Measurements from ENCODE around the gene SPTBN4. TPM values are rescaled to one million over a fixed set of nuclear protein-coding genes. Genes with fewer than 3 reads are reported as not detected.
A peak's percentile ranks its signal among the peaks of the same experiment; 100 is the strongest.

SPTBN4 gene
- total RNA-seq, 4 donors from 2014 or later, result 0.18 to 6.6 (median 2.0) TPM

DNA sequence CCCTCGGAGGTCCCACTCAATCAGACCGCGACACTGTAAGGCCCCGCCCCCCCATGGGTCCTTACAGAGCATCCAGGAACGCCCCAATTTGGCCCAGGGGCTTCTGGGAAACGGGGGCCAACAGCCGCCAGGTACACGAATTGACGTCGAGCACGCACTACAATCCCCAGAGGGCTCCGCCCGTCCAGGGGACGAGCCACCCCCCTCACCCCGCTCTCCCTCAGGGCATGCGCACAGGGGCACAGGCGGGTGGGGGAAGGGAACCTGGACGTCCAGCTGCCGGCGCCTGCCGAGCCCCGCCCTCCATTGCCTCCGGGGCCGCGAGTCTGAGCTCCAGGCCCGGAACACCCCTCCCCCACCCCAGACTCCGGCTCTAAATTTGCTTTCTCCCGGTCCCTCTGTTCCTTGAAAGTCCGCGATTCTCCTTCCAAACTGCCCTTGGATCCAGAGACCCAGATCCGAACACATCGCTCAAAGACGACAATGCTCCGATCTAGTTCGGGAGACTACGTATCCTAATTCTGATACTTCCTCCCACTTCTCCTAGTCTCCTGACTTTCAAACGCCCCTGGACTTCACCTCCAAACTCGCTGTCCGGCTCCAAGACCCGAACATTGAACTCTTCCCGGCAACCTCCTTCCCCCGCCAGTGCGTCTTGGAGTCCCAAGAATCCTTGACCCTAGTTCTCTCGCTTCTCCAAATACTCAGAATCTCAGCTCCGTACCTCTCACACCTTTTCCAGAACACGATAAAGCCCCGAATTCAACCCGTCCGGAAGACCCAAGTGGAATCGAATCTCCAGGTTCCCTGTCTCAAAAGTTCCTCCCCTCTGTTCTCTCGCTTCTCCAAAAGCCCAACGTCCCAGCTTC lies 23.4 kb upstream of the SPTBN4 start:
- peaks cover 0 to 27% (median 0%) of the 10 kb centered on the region in 3 donors for H3K36me3 ChIP-seq
- H3K27me3 ChIP-seq, result no peaks in the 10 kb centered on the region
- no peaks in the 10 kb centered on the region for H3K9me3 ChIP-seq
- peak; percentile 52 to 81 for TF ChIP-seq POLR2A (IDR thresholded peaks at IDR 0.05)
- TF ChIP-seq, protein P1, sequence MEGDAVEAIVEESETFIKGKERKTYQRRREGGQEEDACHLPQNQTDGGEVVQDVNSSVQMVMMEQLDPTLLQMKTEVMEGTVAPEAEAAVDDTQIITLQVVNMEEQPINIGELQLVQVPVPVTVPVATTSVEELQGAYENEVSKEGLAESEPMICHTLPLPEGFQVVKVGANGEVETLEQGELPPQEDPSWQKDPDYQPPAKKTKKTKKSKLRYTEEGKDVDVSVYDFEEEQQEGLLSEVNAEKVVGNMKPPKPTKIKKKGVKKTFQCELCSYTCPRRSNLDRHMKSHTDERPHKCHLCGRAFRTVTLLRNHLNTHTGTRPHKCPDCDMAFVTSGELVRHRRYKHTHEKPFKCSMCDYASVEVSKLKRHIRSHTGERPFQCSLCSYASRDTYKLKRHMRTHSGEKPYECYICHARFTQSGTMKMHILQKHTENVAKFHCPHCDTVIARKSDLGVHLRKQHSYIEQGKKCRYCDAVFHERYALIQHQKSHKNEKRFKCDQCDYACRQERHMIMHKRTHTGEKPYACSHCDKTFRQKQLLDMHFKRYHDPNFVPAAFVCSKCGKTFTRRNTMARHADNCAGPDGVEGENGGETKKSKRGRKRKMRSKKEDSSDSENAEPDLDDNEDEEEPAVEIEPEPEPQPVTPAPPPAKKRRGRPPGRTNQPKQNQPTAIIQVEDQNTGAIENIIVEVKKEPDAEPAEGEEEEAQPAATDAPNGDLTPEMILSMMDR (IDR thresholded peaks at IDR 0.05), result no peak
- H3K4me3 ChIP-seq, result peak overlapping the region; percentile 85 to 97 (median 90)
- peaks cover 0 to 15% (median 0%) of the 10 kb centered on the region in 4 donors for H3K4me1 ChIP-seq
- peak; percentile 99 to 100 (median 100) for DNase-seq
- peak overlapping the region; percentile 95 to 99 (median 98) for H3K27ac ChIP-seq

GRCh38 chr19:40444000-40444824 lies 22.6 kb upstream of the SPTBN4 start, which contains the start of gene SERTAD3:
TSS of gene SERTAD3 (minus strand) at chr19:40444335. CDS start at chr19:40442080, 2,255 bp downstream.
- peak; percentile 98 to 99 (median 99) for DNase-seq
- Histone ChIP-seq H3K27ac (peak within 1 kb of the TSS; percentile 95 to 99 (median 98)), H3K36me3 (peaks cover 0 to 36% (median 0%) of the 10 kb centered on the region in 3 donors), H3K9me3 (no peaks in the 10 kb centered on the region), H3K4me1 (peaks cover 0 to 15% (median 0%) of the 10 kb centered on the region in 4 donors), H3K4me3 (peak within 1 kb of the TSS; percentile 85 to 97 (median 90)), H3K27me3 (no peaks in the 10 kb centered on the region)
- TF ChIP-seq, protein P1 (IDR thresholded peaks at IDR 0.05), result peak in 1 of 6 experiments; percentile 13
- peak; percentile 95 to 99 for TF ChIP-seq POLR2A (IDR thresholded peaks at IDR 0.05)

GRCh38 chr19:40444825-40445312 lies 21.9 kb upstream of the SPTBN4 start:
- Histone ChIP-seq H3K27me3 (no peaks in the 10 kb centered on the region), H3K4me1 (peaks cover 0 to 15% (median 0%) of the 10 kb centered on the region in 4 donors), H3K27ac (peak overlapping the region; percentile 95 to 99 (median 98)), H3K9me3 (no peaks in the 10 kb centered on the region), H3K36me3 (peaks cover 0 to 42% (median 0%) of the 10 kb centered on the region in 3 donors), H3K4me3 (peak overlapping the region; percentile 85 to 97 (median 90))
- DNase-seq, result no peak
- TF ChIP-seq, protein P1 (IDR thresholded peaks at IDR 0.05), result peak in 3 of 6 experiments; percentile 10 to 31 (median 11)
- TF ChIP-seq POLR2A (IDR thresholded peaks at IDR 0.05), result no peak

DNA sequence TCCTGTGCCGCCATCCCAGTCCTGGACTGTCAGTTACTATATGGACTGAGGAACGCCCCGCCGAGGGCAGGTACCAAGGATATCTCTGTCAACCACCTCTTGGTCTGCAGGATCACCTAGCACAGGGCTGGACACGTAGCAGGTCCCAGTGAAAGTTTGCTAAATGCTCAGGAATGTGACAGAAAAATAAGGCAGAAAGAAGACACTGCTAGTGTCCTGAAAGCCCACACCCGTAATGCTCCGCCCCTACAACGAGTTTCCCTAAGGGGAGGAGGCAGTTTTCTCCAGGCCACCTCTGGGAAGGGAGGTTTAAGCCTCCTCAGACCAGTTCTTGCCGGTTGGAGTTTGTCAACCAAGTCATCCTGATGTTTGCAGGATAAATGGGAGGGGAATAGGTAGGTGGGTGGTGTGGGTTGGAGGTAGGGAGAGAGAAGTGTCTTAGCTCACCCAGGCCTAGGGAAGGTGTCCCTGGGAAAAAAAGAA lies 21.0 kb upstream of the SPTBN4 start:
- H3K4me1 ChIP-seq, result peaks cover 0 to 15% (median 0%) of the 10 kb centered on the region in 4 donors
- no peak overlapping the region for H3K27ac ChIP-seq
- TF ChIP-seq POLR2A (IDR thresholded peaks at IDR 0.05), result no peak
- TF ChIP-seq, protein P1 (IDR thresholded peaks at IDR 0.05), result no peak
- H3K4me3 ChIP-seq, result no peak overlapping the region
- no peaks in the 10 kb centered on the region for H3K27me3 ChIP-seq
- DNase-seq, result no peak
- H3K9me3 ChIP-seq, result no peaks in the 10 kb centered on the region
- H3K36me3 ChIP-seq, result peaks cover 0 to 33% (median 0%) of the 10 kb centered on the region in 3 donors

- H3K4me1 ChIP-seq, result peaks cover 0 to 14% (median 0%) of the 10 kb centered on the region in 4 donors
- no peaks in the 10 kb centered on the region for H3K9me3 ChIP-seq
- no peaks in the 10 kb centered on the region for H3K27me3 ChIP-seq
- H3K27ac ChIP-seq, result no peak overlapping the region
- no peak overlapping the region for H3K4me3 ChIP-seq
- TF ChIP-seq, protein P1 (IDR thresholded peaks at IDR 0.05), result no peak
- no peak for TF ChIP-seq POLR2A (IDR thresholded peaks at IDR 0.05)
- peaks cover 0 to 28% (median 0%) of the 10 kb centered on the region in 3 donors for H3K36me3 ChIP-seq
- no peak for DNase-seq
Measured at GRCh38 chr19:40446263-40446784, 20.5 kb upstream of the SPTBN4 start.

All from Peyer's patch (tissue), 4 donors.